CD14-positive monocyte (primary cell): ENCODE results near the gene TXNDC11. TPM values are rescaled to one million over a fixed set of nuclear protein-coding genes. Genes with fewer than 3 reads are reported as not detected.

ENCODE experiments used
- DNase-seq, 3 donors: peaks; one replicate each; pipeline ENCODE4 v3.0.0-alpha.2; 2011 to 2022
- H2AFZ ChIP-seq: 2 replicates; pipeline ENCODE4 v1.6.0; 2012; ENCODE audit warnings: mild to moderate bottlenecking, low read depth, low read length, inconsistent platforms; ENCODE audit not compliant: insufficient read depth, poor library complexity, severe bottlenecking
- H3K27ac ChIP-seq, 2 donors: 1 replicate in 1 of 2; 2 replicates in 1 of 2; pipeline ENCODE4 v1.5.1; 2012 to 2013; ENCODE audit warnings: low read length in 2 of 2, control low read depth in 1 of 2, inconsistent platforms in 1 of 2, low read depth in 1 of 2, mild to moderate bottlenecking in 1 of 2
- H3K27me3 ChIP-seq, 2 donors: one replicate each; pipeline versions ENCODE4 v1.6.0 to v1.6.1; 2011 to 2013; ENCODE audit warnings: low read length in 2 of 2; ENCODE audit not compliant: control insufficient read depth in 2 of 2, insufficient read depth in 2 of 2
- H3K36me3 ChIP-seq, 2 donors: replicated peaks in 1 of 2; 1 replicate in 1 of 2; 2 replicates in 1 of 2; pipeline versions ENCODE4 v1.5.1 to v1.6.1; 2012 to 2013; ENCODE audit warnings: low read length in 2 of 2, control low read depth in 1 of 2, inconsistent platforms in 1 of 2, mild to moderate bottlenecking in 1 of 2; ENCODE audit not compliant: insufficient read depth in 2 of 2, control insufficient read depth in 1 of 2
- H3K4me1 ChIP-seq, 2 donors: 1 replicate in 1 of 2; 2 replicates in 1 of 2; pipeline versions ENCODE4 v1.5.1 to v1.6.1; 2012 to 2013; ENCODE audit warnings: low read length in 2 of 2, control low read depth in 1 of 2, inconsistent platforms in 1 of 2, mild to moderate bottlenecking in 1 of 2, moderate library complexity in 1 of 2; ENCODE audit not compliant: insufficient read depth in 2 of 2, control insufficient read depth in 1 of 2
- H3K4me2 ChIP-seq: replicated peaks from 2 replicates; pipeline ENCODE3; 2012; ENCODE audit warnings: low read length, moderate library complexity, mild to moderate bottlenecking; ENCODE audit not compliant: poor library complexity, severe bottlenecking; ENCODE audit errors: extremely low read depth
- H3K4me3 ChIP-seq, 3 experiments: fragments of 200-600 bp in 1 of 3; sonication (generic) in 1 of 3; replicated peaks in 1 of 3; 1 replicate in 2 of 3; 2 replicates in 1 of 3; pipeline ENCODE4 v1.5.1; 2011 to 2013; ENCODE audit warnings: low read length in 3 of 3, mild to moderate bottlenecking in 3 of 3, control low read depth in 2 of 3, low read depth in 2 of 3, inconsistent platforms in 1 of 3, moderate library complexity in 1 of 3
- H3K79me2 ChIP-seq: 2 replicates; pipeline ENCODE4 v1.6.0; 2012; ENCODE audit warnings: mild to moderate bottlenecking, control low read depth, inconsistent platforms, low read length, moderate library complexity; ENCODE audit not compliant: insufficient read depth
- H3K9ac ChIP-seq: 2 replicates; pipeline ENCODE4 v1.6.0; 2017; ENCODE audit warnings: low read length, mild to moderate bottlenecking; ENCODE audit not compliant: insufficient read depth, poor library complexity, severe bottlenecking
- H3K9me3 ChIP-seq, 2 donors: replicated peaks in 1 of 2; 1 replicate in 1 of 2; 2 replicates in 1 of 2; pipeline versions ENCODE4 v1.5.1 to v1.6.1; 2012 to 2013; ENCODE audit warnings: low read length in 2 of 2, control low read depth in 1 of 2; ENCODE audit not compliant: control insufficient read depth in 1 of 2, insufficient read depth in 1 of 2
- H4K20me1 ChIP-seq: 2 replicates; pipeline ENCODE4 v1.6.0; 2012; ENCODE audit warnings: mild to moderate bottlenecking, low read length, control low read depth, moderate library complexity; ENCODE audit not compliant: insufficient read depth
- H3K27ac Mint-ChIP-seq, 7 donors: one replicate each; pipeline ENCODE4 v1.8.0; 2020; ENCODE audit warnings: mild to moderate bottlenecking in 7 of 7, mixed read lengths in 7 of 7, moderate library complexity in 6 of 7, inconsistent platforms in 2 of 7
- H3K27me3 Mint-ChIP-seq, 3 donors: one replicate each; pipeline ENCODE4 v1.8.0; 2021 to 2022; ENCODE audit warnings: low read depth in 3 of 3, mild to moderate bottlenecking in 3 of 3, mixed read lengths in 3 of 3, moderate library complexity in 3 of 3, inconsistent platforms in 1 of 3
- H3K36me3 Mint-ChIP-seq, 2 donors: one replicate each; pipeline ENCODE4 v1.8.0; 2020; ENCODE audit warnings: mixed read lengths in 2 of 2, inconsistent platforms in 1 of 2, mild to moderate bottlenecking in 1 of 2
- H3K4me1 Mint-ChIP-seq: one replicate; pipeline ENCODE4 v1.8.0; 2020; ENCODE audit warnings: mild to moderate bottlenecking, mixed read lengths
- H3K4me3 Mint-ChIP-seq, 2 donors: one replicate each; pipeline ENCODE4 v1.8.0; 2020; ENCODE audit warnings: mild to moderate bottlenecking in 2 of 2, mixed read lengths in 2 of 2, moderate library complexity in 1 of 2
- H3K9me3 Mint-ChIP-seq, 7 donors: one replicate each; pipeline ENCODE4 v1.8.0; 2020 to 2022; ENCODE audit warnings: mixed read lengths in 7 of 7, mild to moderate bottlenecking in 6 of 7, moderate library complexity in 6 of 7, inconsistent platforms in 2 of 7
- CTCF ChIP-seq: fragments of 200-600 bp; IDR thresholded peaks from one replicate; pipeline ENCODE4 v1.8.0; 2022; ENCODE audit warnings: antibody characterized with exemption, mild to moderate bottlenecking
- WGBS: methylation state at CpG from one replicate; pipeline ENCODE4 v1.1.5; 2013; ENCODE audit warnings: missing lambda C conversion rate; ENCODE audit not compliant: insufficient coverage; 5-methylcytosine and 5-hydroxymethylcytosine counted together
- intact Hi-C, 2 donors: fragments of 100-400 bp; cut with micrococcal nuclease; formaldehyde crosslinking; loops; one replicate each; pipeline versions ENCODE4 v1.15.0 to v1.15.1; 2023
- polyA plus RNA-seq, 3 donors: library from polyadenylated mRNA; depleted of rRNA in 1 of 3; unstranded in 2 of 3; stranded (reverse) in 1 of 3; fragments of 300-500 nt in 2 of 3; fragments of >200 nt in 1 of 3; fragmentation: Illumina TruSeq in 2 of 3; gene quantifications; 1 replicate in 2 of 3; 2 replicates in 1 of 3; pipeline ENCODE4 v1.2.3, GENCODE V29; 2012 to 2021

Gene TXNDC11
- polyA plus RNA-seq, 3 donors = 32.9 to 60.0 (median 40.6) TPM

- no peak overlapping the region for H3K9ac ChIP-seq
- H3K27ac ChIP-seq = no peak overlapping the region
- H3K36me3 Mint-ChIP-seq = peaks cover 0 to 5% of the 10 kb centered on the region in 2 donors
- H3K4me2 ChIP-seq = no peak overlapping the region
- no peaks in the 10 kb centered on the region for H3K79me2 ChIP-seq
- peaks cover 42% of the 10 kb centered on the region in 2 donors for H3K4me1 ChIP-seq
- H3K27me3 ChIP-seq = no peaks in the 10 kb centered on the region
- no peak overlapping the region for H2AFZ ChIP-seq
- no peaks in the 10 kb centered on the region for H4K20me1 ChIP-seq
- peak overlapping the region in 5 of 7 donors; percentile 4 to 72 (median 55) for H3K27ac Mint-ChIP-seq
- H3K4me3 ChIP-seq = no peak overlapping the region
- intact Hi-C loops = loop anchor here in 1 of 2 donors (5.0 kb wide), 1 partner anchor 57 kb away; no protein-coding TSS in a partner anchor
- peaks cover 54% of the 10 kb centered on the region for H3K4me1 Mint-ChIP-seq
- no peak overlapping the region for H3K4me3 Mint-ChIP-seq
- H3K27me3 Mint-ChIP-seq = peaks cover 5 to 36% (median 10%) of the 10 kb centered on the region in 3 donors
- H3K9me3 ChIP-seq = no peaks in the 10 kb centered on the region
- no peak for TF ChIP-seq CTCF
- peak in 1 of 3 donors; percentile 37 for DNase-seq
- WGBS = 21% methylated on average over 4 of the region's 6 CpGs
- peaks cover 0 to 5% (median 0%) of the 10 kb centered on the region in 7 donors for H3K9me3 Mint-ChIP-seq
- H3K36me3 ChIP-seq = no peaks in the 10 kb centered on the region
Measured at GRCh38 chr16:11634312-11634711, 108.3 kb downstream of the TXNDC11 start.

GRCh38 chr16:11633113-11633512, 109.5 kb downstream of the TXNDC11 start:
- WGBS = 100% methylated on average over 2 of the region's 3 CpGs
- no peaks in the 10 kb centered on the region for H3K27me3 ChIP-seq
- peaks cover 46% of the 10 kb centered on the region in 2 donors for H3K4me1 ChIP-seq
- peak overlapping the region in 1 of 2 donors; percentile 60 for H3K27ac ChIP-seq
- peaks cover 4 to 38% (median 7%) of the 10 kb centered on the region in 3 donors for H3K27me3 Mint-ChIP-seq
- H3K79me2 ChIP-seq = no peaks in the 10 kb centered on the region
- TF ChIP-seq CTCF = no peak
- H3K36me3 ChIP-seq = no peaks in the 10 kb centered on the region
- H3K4me3 ChIP-seq = no peak overlapping the region
- H2AFZ ChIP-seq = no peak overlapping the region
- no peaks in the 10 kb centered on the region for H4K20me1 ChIP-seq
- intact Hi-C loops = loop anchor here in 1 of 2 donors (5.0 kb wide), 1 partner anchor 56 kb away; no protein-coding TSS in a partner anchor
- H3K27ac Mint-ChIP-seq = peak overlapping the region in 3 of 7 donors; percentile 19 to 86 (median 77)
- H3K4me2 ChIP-seq = no peak overlapping the region
- H3K9ac ChIP-seq = no peak overlapping the region
- no peak overlapping the region for H3K4me3 Mint-ChIP-seq
- H3K9me3 Mint-ChIP-seq = no peaks in the 10 kb centered on the region
- H3K4me1 Mint-ChIP-seq = peaks cover 54% of the 10 kb centered on the region
- no peak for DNase-seq
- peaks cover 0 to 4% of the 10 kb centered on the region in 2 donors for H3K36me3 Mint-ChIP-seq
- H3K9me3 ChIP-seq = no peaks in the 10 kb centered on the region
